ENCODE data around the gene PYCARD.

DNA sequence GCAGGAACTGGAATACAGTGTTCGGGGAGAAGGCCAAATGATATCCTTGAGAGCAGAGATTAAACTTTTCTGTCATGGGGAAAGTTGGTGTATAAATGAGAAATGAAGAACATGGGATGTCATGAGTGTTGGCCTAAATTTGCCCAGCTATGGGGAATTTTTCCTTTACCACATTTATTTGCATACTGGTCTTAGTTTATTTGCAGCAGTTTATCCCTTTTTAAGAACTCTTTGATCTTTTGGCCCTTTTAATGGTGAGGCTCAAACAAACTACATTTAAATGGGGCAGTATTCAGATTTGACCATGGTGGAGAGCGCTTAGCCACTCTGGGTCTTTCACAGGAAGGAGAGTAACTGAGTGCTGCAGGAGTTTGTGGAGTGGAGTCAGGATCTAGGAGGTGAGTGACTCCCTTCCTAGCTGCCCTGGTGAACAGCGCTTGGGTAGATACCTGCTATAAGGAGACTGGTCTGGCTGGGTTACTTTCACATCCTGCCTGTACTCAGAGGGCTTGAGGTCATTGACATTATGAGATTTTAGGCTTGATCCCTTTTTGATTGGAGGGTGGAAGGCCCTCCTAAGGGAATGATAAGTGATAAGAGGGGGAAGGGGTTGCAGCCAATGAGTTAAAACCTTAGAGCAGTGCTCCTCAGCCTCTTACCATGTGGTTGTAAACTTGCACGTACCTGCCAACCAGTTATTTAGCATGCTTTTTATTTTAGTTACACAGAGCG lies 10.7 kb downstream of the PYCARD start:
- TF ChIP-seq CTCF (IDR thresholded peaks at IDR 0.05): no peak
- TF ChIP-seq POLR2A (IDR thresholded peaks at IDR 0.05): no peak
- no peak for TF ChIP-seq EP300 (IDR thresholded peaks at IDR 0.05)
- no peak for TF ChIP-seq POLR2AphosphoS5 (IDR thresholded peaks at IDR 0.05)
